KMS-11 (cell line): ENCODE results near the gene SOCS7.
A peak's percentile ranks its signal among the peaks of the same experiment; 100 is the strongest.

Experiments used
- H2AFZ ChIP-seq: fragments of 200-600 bp; sonication (generic); 2 replicates; pipeline ENCODE4 v1.6.1; 2016; ENCODE audit warnings: antibody characterized with exemption, mixed run types, low read depth
- H3K27ac ChIP-seq: fragments of 200-600 bp; sonication (generic); 2 replicates; pipeline ENCODE4 v1.6.1; 2016; ENCODE audit warnings: mild to moderate bottlenecking, mixed run types
- H3K27me3 ChIP-seq: fragments of 200-600 bp; sonication (generic); 2 replicates; pipeline ENCODE4 v1.6.1; 2017; ENCODE audit warnings: mild to moderate bottlenecking, low read depth, mixed run types, moderate library complexity; ENCODE audit not compliant: insufficient read depth
- H3K36me3 ChIP-seq: fragments of 200-600 bp; sonication (generic); 2 replicates; pipeline ENCODE4 v1.6.1; 2017; ENCODE audit warnings: mild to moderate bottlenecking, mixed run types; ENCODE audit not compliant: insufficient read depth
- H3K4me1 ChIP-seq: fragments of 200-600 bp; sonication (generic); 2 replicates; pipeline ENCODE4 v1.6.1; 2016; ENCODE audit warnings: mild to moderate bottlenecking, low read depth, mixed run types; ENCODE audit not compliant: poor library complexity, severe bottlenecking
- H3K4me2 ChIP-seq: fragments of 200-600 bp; sonication (generic); 2 replicates; pipeline ENCODE4 v1.7.0; 2016; ENCODE audit warnings: mild to moderate bottlenecking, mixed run types
- H3K4me3 ChIP-seq: fragments of 200-600 bp; sonication (generic); IDR thresholded peaks from 2 replicates; pipeline ENCODE4 v1.6.1; 2017; ENCODE audit warnings: low read depth, low read length, mixed read lengths; ENCODE audit not compliant: insufficient read depth
- H3K79me2 ChIP-seq: fragments of 200-600 bp; sonication (generic); 2 replicates; pipeline ENCODE4 v1.6.1; 2016; ENCODE audit warnings: low read depth, mixed run types; ENCODE audit not compliant: insufficient read depth
- H3K9ac ChIP-seq: fragments of 200-600 bp; sonication (generic); 2 replicates; pipeline ENCODE4 v1.6.1; 2016; ENCODE audit warnings: mild to moderate bottlenecking, mixed run types
- H4K20me1 ChIP-seq: fragments of 200-600 bp; sonication (generic); 2 replicates; pipeline ENCODE4 v1.6.1; 2016; ENCODE audit warnings: mild to moderate bottlenecking, mixed run types; ENCODE audit not compliant: insufficient read depth
- CTCF ChIP-seq: fragments of 200-600 bp; sonication (generic); conservative IDR thresholded peaks from 2 replicates; pipeline ENCODE4 v1.6.1; 2017; ENCODE audit warnings: low read depth, mild to moderate bottlenecking, antibody characterized with exemption, low read length, moderate library complexity, mixed read lengths

Gene SOCS7

GRCh38 chr17:38322156-38322779 lies 29.4 kb upstream of the SOCS7 start:
- no peaks in the 10 kb centered on the region for H3K27me3 ChIP-seq
- H3K9ac ChIP-seq: no peak overlapping the region
- no peaks in the 10 kb centered on the region for H3K79me2 ChIP-seq
- H3K36me3 ChIP-seq: no peaks in the 10 kb centered on the region
- no peak overlapping the region for H3K4me3 ChIP-seq
- no peak overlapping the region for H3K4me2 ChIP-seq
- TF ChIP-seq CTCF: peak; percentile 54
- H3K27ac ChIP-seq: no peak overlapping the region
- no peaks in the 10 kb centered on the region for H4K20me1 ChIP-seq
- peaks cover 6% of the 10 kb centered on the region for H3K4me1 ChIP-seq
- no peak overlapping the region for H2AFZ ChIP-seq

GRCh38 chr17:38322897-38323296 lies 28.7 kb upstream of the SOCS7 start:
- no peak; the same call in 1 of the 2 replicates for TF ChIP-seq CTCF
- Histone ChIP-seq H3K36me3 (no peaks in the 10 kb centered on the region), H4K20me1 (no peaks in the 10 kb centered on the region), H3K4me2 (no peak overlapping the region), H3K4me3 (no peak overlapping the region), H3K9ac (no peak overlapping the region), H3K4me1 (peaks cover 6% of the 10 kb centered on the region), H2AFZ (no peak overlapping the region), H3K27me3 (no peaks in the 10 kb centered on the region), H3K79me2 (no peaks in the 10 kb centered on the region), H3K27ac (no peak overlapping the region)

GRCh38 chr17:38324141-38324697 lies 27.4 kb upstream of the SOCS7 start:
- no peaks in the 10 kb centered on the region for H3K36me3 ChIP-seq
- H4K20me1 ChIP-seq: no peaks in the 10 kb centered on the region
- TF ChIP-seq CTCF: no peak
- H3K27ac ChIP-seq: no peak overlapping the region
- no peaks in the 10 kb centered on the region; the same call in 1 of the 2 replicates for H3K27me3 ChIP-seq
- no peak overlapping the region for H3K4me2 ChIP-seq
- no peak overlapping the region for H3K9ac ChIP-seq
- no peaks in the 10 kb centered on the region for H3K79me2 ChIP-seq
- H3K4me1 ChIP-seq: peaks cover 6% of the 10 kb centered on the region
- no peak overlapping the region for H2AFZ ChIP-seq
- H3K4me3 ChIP-seq: no peak overlapping the region

GRCh38 chr17:38324772-38325171 lies 26.9 kb upstream of the SOCS7 start:
- Histone ChIP-seq H3K4me1 (peaks cover 6% of the 10 kb centered on the region), H3K27me3 (no peaks in the 10 kb centered on the region; the same call in 1 of the 2 replicates), H3K79me2 (no peaks in the 10 kb centered on the region), H3K27ac (no peak overlapping the region), H3K4me3 (no peak overlapping the region), H3K36me3 (no peaks in the 10 kb centered on the region), H4K20me1 (no peaks in the 10 kb centered on the region), H3K9ac (no peak overlapping the region), H3K4me2 (no peak overlapping the region), H2AFZ (no peak overlapping the region)
- no peak for TF ChIP-seq CTCF
